NCI-H128 (cell line): Measurements from ENCODE around the gene PDILT.
"Not testable (repeated sequence)": the region's sequence is repeated elsewhere in the genome, so short reads cannot be mapped to it uniquely, and the experiment has no call there.

Source experiments
- DNase-seq: peaks from one replicate; lab custom pipeline; 2025; ENCODE audit not compliant: unreplicated experiment; lab: John Stamatoyannopoulos, UW

Gene PDILT

GRCh38 chr16:20323591-20324117, 80.9 kb downstream of the PDILT start:
- DNase-seq, result no peak

GRCh38 chr16:20322696-20323095, 81.8 kb downstream of the PDILT start:
- DNase-seq, result no peak

- no peak for DNase-seq
Observed at GRCh38 chr16:20321671-20322070, 82.9 kb downstream of the PDILT start.

- not testable (repeated sequence) for DNase-seq
Observed at GRCh38 chr16:20321051-20321450, 83.5 kb downstream of the PDILT start.

- no peak for DNase-seq
Observed at GRCh38 chr16:20320592-20320991, 83.9 kb downstream of the PDILT start.

- no peak for DNase-seq
Observed at GRCh38 chr16:20320178-20320577, 84.4 kb downstream of the PDILT start.

GRCh38 chr16:20319406-20319805, 85.1 kb downstream of the PDILT start:
- no peak for DNase-seq

GRCh38 chr16:20318437-20318836, 86.1 kb downstream of the PDILT start:
- DNase-seq, result no peak

GRCh38 chr16:20318006-20318405, 86.5 kb downstream of the PDILT start:
- no peak for DNase-seq

- DNase-seq, result no peak
Observed at GRCh38 chr16:20317117-20317516, 87.4 kb downstream of the PDILT start.

- no peak for DNase-seq
Observed at GRCh38 chr16:20316715-20317114, 87.8 kb downstream of the PDILT start.

- no peak for DNase-seq
Observed at GRCh38 chr16:20315764-20316163, 88.8 kb downstream of the PDILT start.

- DNase-seq, result no peak
Observed at GRCh38 chr16:20314575-20314974, 90.0 kb downstream of the PDILT start.

- DNase-seq, result no peak
Observed at GRCh38 chr16:20313741-20314140, 90.8 kb downstream of the PDILT start.

- not testable (repeated sequence) for DNase-seq
Observed at GRCh38 chr16:20312536-20313095, 91.9 kb downstream of the PDILT start.

- no peak for DNase-seq
Observed at GRCh38 chr16:20311548-20311947, 93.0 kb downstream of the PDILT start.

- no peak for DNase-seq
Observed at GRCh38 chr16:20310421-20311395, 93.8 kb downstream of the PDILT start.

GRCh38 chr16:20309786-20310185, 94.8 kb downstream of the PDILT start:
- DNase-seq, result no peak
